OCI-LY1 (cell line): ENCODE data around the gene TRPM3.

Experiments used
- CTCF ChIP-seq: fragments of 200-600 bp; sonication (generic), shearing (Covaris generic); IDR thresholded peaks from 2 replicates; pipeline ENCODE4 v1.5.1; 2017; ENCODE audit warnings: mild to moderate bottlenecking, antibody characterized with exemption, low read length, moderate library complexity, mixed read lengths
- EZH2 ChIP-seq: fragments of 200-600 bp; sonication (generic), shearing (Covaris generic); IDR thresholded peaks from 2 replicates; pipeline ENCODE4 v1.8.0; 2017; ENCODE audit warnings: borderline replicate concordance, mixed run types, mild to moderate bottlenecking, antibody characterized with exemption, low read length, moderate library complexity, mixed read lengths

- TF ChIP-seq CTCF: no peak
- no peak for TF ChIP-seq EZH2
Observed at GRCh38 chr9:70949239-70949638, 172.2 kb downstream of the TRPM3 start.
